ENCODE measurements around the gene BORCS6. TPM values are rescaled to one million over a fixed set of nuclear protein-coding genes. Genes with fewer than 3 reads are reported as not detected.

Gene BORCS6
- total and polyA plus RNA-seq, 9 of the 15 experiments (the other 6 are each of a cell fraction or from before 2014, with no cell fraction given): 0.01 to 7.4 (median 2.3) TPM

- TF ChIP-seq NFIX (CRISPR knock-in tag; IDR thresholded peaks at IDR 0.05; ENCODE audit: low read depth) (no peak), KLF13 (tag; IDR thresholded peaks at IDR 0.05; ENCODE audit: borderline replicate concordance, low read depth) (no peak), NONO (IDR thresholded peaks at IDR 0.05; ENCODE audit: low read depth in 2 of 2, low read length in 1 of 2) (no peak), AFF1 (IDR thresholded peaks at IDR 0.05; ENCODE audit: low read depth in 1 of 2, partially characterized antibody in 2 of 2) (peak in 1 of 2 experiments; percentile 63), NR2F6 (CRISPR knock-in tag; IDR thresholded peaks at IDR 0.05) (no peak), RCOR1 (IDR thresholded peaks at IDR 0.05; ENCODE audit: borderline replicate concordance in 1 of 2, low read depth in 2 of 2, low read length in 2 of 2) (0 out of 4 replicates have a peak, but pooled peaks of 1 of the 2 experiments have one; percentile 38), BCOR (IDR thresholded peaks at IDR 0.05) (no peak), MCM5 (IDR thresholded peaks at IDR 0.05; ENCODE audit: low read depth) (no peak), ZFP36 (IDR thresholded peaks at IDR 0.05; ENCODE audit: low read depth, low read length, partially characterized antibody) (no peak), RBBP5 (IDR thresholded peaks at IDR 0.05; ENCODE audit: borderline replicate concordance, insufficient read depth, low read length, poor library complexity, severe bottlenecking) (no peak), EHMT2 (IDR thresholded peaks at IDR 0.05) (peak; percentile 63), ZNF121 (CRISPR knock-in tag; conservative IDR thresholded peaks at IDR 0.05) (no peak), PYGO2 (tag; IDR thresholded peaks at IDR 0.05) (no peak), BCL6 (CRISPR knock-in tag; IDR thresholded peaks at IDR 0.05) (no peak), THRA (IDR thresholded peaks at IDR 0.05) (no peak), ELF2 (CRISPR knock-in tag; IDR thresholded peaks at IDR 0.05) (no peak), HDAC3 (IDR thresholded peaks at IDR 0.05; ENCODE audit: borderline replicate concordance, partially characterized antibody) (no peak), SRSF9 (IDR thresholded peaks at IDR 0.05; ENCODE audit: borderline replicate concordance, low read depth, low read length) (no peak), CHAMP1 (IDR thresholded peaks at IDR 0.05) (no peak), CHD4 (IDR thresholded peaks at IDR 0.05; ENCODE audit: insufficient read depth, insufficient replicate concordance, low read depth, low read length, poor library complexity, severe bottlenecking) (no peak)
These were observed 2.3 kb upstream of the BORCS6 start (continued) for GRCh38 chr17:8192070-8192815.
